HEK293 (cell line): ENCODE results near the gene ELMO1.

Experiments
- CTCF ChIA-PET: fragments of 350-600 bp; formaldehyde crosslinking; extraction: SDS; loops from one replicate; lab custom pipeline; 2021; ENCODE audit warnings: antibody characterized with exemption; lab: Yijun Ruan, JAX
- POLR2A ChIA-PET: fragments of 300-600 bp; formaldehyde crosslinking; extraction: SDS; loops from one replicate; lab custom pipeline; 2020; ENCODE audit warnings: antibody characterized with exemption, inconsistent platforms; lab: Yijun Ruan, JAX
- H3K27ac ChIP-seq: fragments of 200-500 bp; sonication (Bioruptor generic); 2 replicates; pipeline ENCODE4 v1.5.1; 2014; ENCODE audit warnings: low read depth, low read length, control low read depth, inconsistent platforms; ENCODE audit errors: extremely low read depth
- H3K36me3 ChIP-seq, 2 experiments: fragments of 200-500 bp in 1 of 2; sonication (Bioruptor generic) in 1 of 2; 1 replicate in 1 of 2; 2 replicates in 1 of 2; pipeline ENCODE4 v1.5.1; 2014 to 2017; ENCODE audit warnings: inconsistent platforms in 2 of 2, low read length in 2 of 2; ENCODE audit not compliant: control insufficient read depth in 2 of 2, insufficient read depth in 1 of 2
- H3K4me1 ChIP-seq: fragments of 200-500 bp; sonication (Bioruptor generic); 2 replicates; pipeline ENCODE4 v1.5.1; 2014; ENCODE audit warnings: mild to moderate bottlenecking, low read length, inconsistent platforms; ENCODE audit not compliant: control insufficient read depth, insufficient read depth
- H3K4me3 ChIP-seq: 2 replicates; pipeline ENCODE4 v1.5.1; 2011; ENCODE audit warnings: low read depth, mild to moderate bottlenecking, control low read depth, low read length, moderate library complexity
- H3K9me3 ChIP-seq: fragments of 200-500 bp; sonication (Bioruptor generic); 2 replicates; pipeline ENCODE4 v1.5.1; 2014; ENCODE audit warnings: low read depth, low read length, inconsistent platforms; ENCODE audit not compliant: control insufficient read depth, insufficient read depth
- FEZF1 ChIP-seq: fragments of 450-650 bp; formaldehyde crosslinking; IDR thresholded peaks from 2 replicates; pipeline ENCODE4 v1.5.1; 2016; ENCODE audit warnings: missing biosample characterization, missing genetic modification characterization
- GFI1B ChIP-seq: fragments of 450-650 bp; formaldehyde crosslinking; IDR thresholded peaks from 2 replicates; pipeline ENCODE4 v1.5.1; 2016; ENCODE audit warnings: missing biosample characterization, missing genetic modification characterization
- HOXA7 ChIP-seq: sonication (generic); formaldehyde crosslinking; IDR thresholded peaks from 2 replicates; pipeline ENCODE4 v1.8.1; 2022; ENCODE audit warnings: missing genetic modification reagents, borderline replicate concordance
- HOXC10 ChIP-seq: sonication (generic); formaldehyde crosslinking; IDR thresholded peaks from 2 replicates; pipeline ENCODE4 v1.8.1; 2023; ENCODE audit warnings: mild to moderate bottlenecking, missing genetic modification reagents
- RBAK ChIP-seq: fragments of 450-650 bp; formaldehyde crosslinking; IDR thresholded peaks from 2 replicates; pipeline ENCODE4 v1.5.1; 2016; ENCODE audit warnings: missing biosample characterization, missing genetic modification characterization
- TCF7L2 ChIP-seq: IDR thresholded peaks from 2 replicates; pipeline ENCODE4 v1.6.1; 2011; ENCODE audit warnings: low read depth, mild to moderate bottlenecking, inconsistent platforms, low read length, moderate library complexity, borderline replicate concordance
- YY1 ChIP-seq: fragments of 450-650 bp; formaldehyde crosslinking; IDR thresholded peaks from 2 replicates; pipeline ENCODE4 v1.5.1; 2018; ENCODE audit warnings: missing biosample characterization, missing genetic modification characterization
- ZBTB1 ChIP-seq: fragments of 450-650 bp; formaldehyde crosslinking; IDR thresholded peaks from 2 replicates; pipeline ENCODE4 v1.5.1; 2016; ENCODE audit warnings: missing biosample characterization, missing genetic modification characterization
- ZNF140 ChIP-seq: fragments of 450-650 bp; formaldehyde crosslinking; IDR thresholded peaks from 2 replicates; pipeline ENCODE4 v1.5.1; 2016; ENCODE audit warnings: missing biosample characterization, missing genetic modification characterization
- ZNF2 ChIP-seq: fragments of 450-650 bp; formaldehyde crosslinking; IDR thresholded peaks from 2 replicates; pipeline ENCODE4 v1.5.1; 2016; ENCODE audit warnings: missing biosample characterization, missing genetic modification characterization
- ZNF211 ChIP-seq: fragments of 450-650 bp; formaldehyde crosslinking; IDR thresholded peaks from 2 replicates; pipeline ENCODE4 v1.5.1; 2016; ENCODE audit warnings: low read depth, missing biosample characterization, missing genetic modification characterization
- ZNF311 ChIP-seq: fragments of 450-650 bp; formaldehyde crosslinking; IDR thresholded peaks from 2 replicates; pipeline ENCODE4 v1.5.1; 2017; ENCODE audit warnings: missing biosample characterization, missing genetic modification characterization, borderline replicate concordance
- ZNF324 ChIP-seq: fragments of 450-650 bp; formaldehyde crosslinking; IDR thresholded peaks from 2 replicates; pipeline ENCODE4 v1.5.1; 2016; ENCODE audit warnings: missing biosample characterization, missing genetic modification characterization
- ZNF391 ChIP-seq: fragments of 450-650 bp; formaldehyde crosslinking; IDR thresholded peaks from 2 replicates; pipeline ENCODE4 v1.5.1; 2016; ENCODE audit warnings: low read depth, missing biosample characterization, missing genetic modification characterization, borderline replicate concordance
- ZNF404 ChIP-seq: fragments of 450-650 bp; formaldehyde crosslinking; IDR thresholded peaks from 2 replicates; pipeline ENCODE4 v1.5.1; 2017; ENCODE audit warnings: missing biosample characterization, missing genetic modification characterization
- ZNF558 ChIP-seq: fragments of 450-650 bp; formaldehyde crosslinking; IDR thresholded peaks from 2 replicates; pipeline ENCODE4 v1.5.1; 2016; ENCODE audit warnings: missing biosample characterization, missing genetic modification characterization
- ZNF658 ChIP-seq: fragments of 450-650 bp; formaldehyde crosslinking; IDR thresholded peaks from 2 replicates; pipeline ENCODE4; 2016; ENCODE audit warnings: missing biosample characterization, missing genetic modification characterization
- ZNF670 ChIP-seq: fragments of 450-650 bp; formaldehyde crosslinking; IDR thresholded peaks from 2 replicates; pipeline ENCODE4 v1.5.1; 2016; ENCODE audit warnings: missing biosample characterization, missing genetic modification characterization, low read depth
- ZNF791 ChIP-seq: fragments of 450-650 bp; formaldehyde crosslinking; IDR thresholded peaks from 2 replicates; pipeline ENCODE4 v1.5.1; 2016; ENCODE audit warnings: missing biosample characterization, missing genetic modification characterization
- TF ChIP-seq, protein P1 (sequence below): fragments of 450-650 bp; formaldehyde crosslinking; IDR thresholded peaks from 2 replicates; pipeline ENCODE4 v1.5.1; 2016; ENCODE audit warnings: missing biosample characterization, missing genetic modification characterization
- TF ChIP-seq, protein P2 (sequence below): fragments of 450-650 bp; formaldehyde crosslinking; IDR thresholded peaks from 2 replicates; pipeline ENCODE4 v1.5.1; 2016; ENCODE audit warnings: missing biosample characterization, missing genetic modification characterization
- TF ChIP-seq, protein P3 (sequence below): fragments of 450-650 bp; formaldehyde crosslinking; IDR thresholded peaks from 2 replicates; pipeline ENCODE4; 2016; ENCODE audit warnings: missing biosample characterization, missing genetic modification characterization
- TF ChIP-seq, protein P4 (sequence below): fragments of 450-650 bp; formaldehyde crosslinking; IDR thresholded peaks from 2 replicates; pipeline ENCODE4 v1.5.1; 2016; ENCODE audit warnings: missing biosample characterization, missing genetic modification characterization

Gene ELMO1

DNA sequence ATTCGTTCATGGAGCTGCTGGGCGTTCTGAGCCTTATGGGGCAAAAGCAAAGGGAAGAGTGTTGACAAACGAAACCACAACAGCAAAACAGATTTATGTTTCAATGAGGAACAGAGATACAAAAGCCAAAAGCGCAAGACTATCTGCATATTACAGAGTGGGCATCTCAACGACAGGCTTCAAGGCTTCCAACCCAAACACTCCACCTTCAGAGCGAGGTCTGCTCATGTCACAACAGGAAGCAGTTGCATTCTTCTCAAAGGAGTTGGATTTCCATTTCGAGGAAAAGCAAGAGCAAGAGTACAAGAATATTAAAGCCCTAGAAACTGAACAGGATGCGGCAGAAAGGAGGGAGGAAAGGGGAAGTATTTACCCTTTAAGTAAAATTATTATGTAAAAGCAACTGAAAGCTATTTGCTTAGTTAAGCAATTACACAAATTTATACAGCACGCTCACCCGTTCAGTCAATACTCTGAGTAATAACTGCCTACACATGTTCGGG lies 189.3 kb downstream of the ELMO1 start:
- Histone ChIP-seq H3K27ac (no peak overlapping the region), H3K4me1 (no peaks in the 10 kb centered on the region), H3K9me3 (no peaks in the 10 kb centered on the region), H3K36me3 (no peaks in the 10 kb centered on the region), H3K4me3 (no peak overlapping the region)
- ChIA-PET CTCF (no interaction called here), POLR2A (no interaction called here)
- TF ChIP-seq ZNF140 (tag by site-specific recombination) = no peak
- no peak for TF ChIP-seq ZBTB1
- TF ChIP-seq ZNF558 (tag by site-specific recombination) = no peak
- TF ChIP-seq ZNF2 (tag by site-specific recombination) = no peak
- TF ChIP-seq, protein P1, sequence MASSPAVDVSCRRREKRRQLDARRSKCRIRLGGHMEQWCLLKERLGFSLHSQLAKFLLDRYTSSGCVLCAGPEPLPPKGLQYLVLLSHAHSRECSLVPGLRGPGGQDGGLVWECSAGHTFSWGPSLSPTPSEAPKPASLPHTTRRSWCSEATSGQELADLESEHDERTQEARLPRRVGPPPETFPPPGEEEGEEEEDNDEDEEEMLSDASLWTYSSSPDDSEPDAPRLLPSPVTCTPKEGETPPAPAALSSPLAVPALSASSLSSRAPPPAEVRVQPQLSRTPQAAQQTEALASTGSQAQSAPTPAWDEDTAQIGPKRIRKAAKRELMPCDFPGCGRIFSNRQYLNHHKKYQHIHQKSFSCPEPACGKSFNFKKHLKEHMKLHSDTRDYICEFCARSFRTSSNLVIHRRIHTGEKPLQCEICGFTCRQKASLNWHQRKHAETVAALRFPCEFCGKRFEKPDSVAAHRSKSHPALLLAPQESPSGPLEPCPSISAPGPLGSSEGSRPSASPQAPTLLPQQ (tag by site-specific recombination) = no peak
- TF ChIP-seq, protein P2, sequence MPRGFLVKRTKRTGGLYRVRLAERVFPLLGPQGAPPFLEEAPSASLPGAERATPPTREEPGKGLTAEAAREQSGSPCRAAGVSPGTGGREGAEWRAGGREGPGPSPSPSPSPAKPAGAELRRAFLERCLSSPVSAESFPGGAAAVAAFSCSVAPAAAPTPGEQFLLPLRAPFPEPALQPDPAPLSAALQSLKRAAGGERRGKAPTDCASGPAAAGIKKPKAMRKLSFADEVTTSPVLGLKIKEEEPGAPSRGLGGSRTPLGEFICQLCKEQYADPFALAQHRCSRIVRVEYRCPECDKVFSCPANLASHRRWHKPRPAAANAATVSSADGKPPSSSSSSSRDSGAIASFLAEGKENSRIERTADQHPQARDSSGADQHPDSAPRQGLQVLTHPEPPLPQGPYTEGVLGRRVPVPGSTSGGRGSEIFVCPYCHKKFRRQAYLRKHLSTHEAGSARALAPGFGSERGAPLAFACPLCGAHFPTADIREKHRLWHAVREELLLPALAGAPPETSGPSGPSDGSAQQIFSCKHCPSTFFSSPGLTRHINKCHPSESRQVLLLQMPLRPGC = no peak
- no peak for TF ChIP-seq HOXA7 (CRISPR knock-in tag)
- TF ChIP-seq ZNF404 (tag by site-specific recombination) = no peak
- no peak for TF ChIP-seq ZNF791 (tag by site-specific recombination)

DNA sequence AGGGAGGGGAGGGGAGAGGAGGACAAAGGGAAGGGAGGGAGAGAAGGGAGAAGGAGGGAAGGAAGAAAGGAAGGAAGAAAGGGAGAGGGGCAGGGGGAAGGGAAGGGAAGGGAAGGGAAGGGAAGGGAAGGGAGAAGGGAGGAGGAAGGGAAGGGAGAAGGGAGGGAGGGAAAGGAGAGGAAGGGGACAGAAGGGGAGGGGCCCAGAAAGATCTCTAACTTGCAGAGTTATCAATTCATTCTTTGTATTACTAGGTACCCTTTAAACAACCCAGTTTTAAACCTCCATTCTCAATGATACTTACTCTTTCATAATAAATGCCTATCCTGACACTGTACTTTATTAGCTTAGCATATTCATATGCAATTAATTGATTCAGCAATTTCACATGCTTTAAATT lies 192.0 kb downstream of the ELMO1 start:
- H3K36me3 ChIP-seq = no peaks in the 10 kb centered on the region
- CTCF ChIA-PET = no interaction called here
- POLR2A ChIA-PET = no interaction called here

DNA sequence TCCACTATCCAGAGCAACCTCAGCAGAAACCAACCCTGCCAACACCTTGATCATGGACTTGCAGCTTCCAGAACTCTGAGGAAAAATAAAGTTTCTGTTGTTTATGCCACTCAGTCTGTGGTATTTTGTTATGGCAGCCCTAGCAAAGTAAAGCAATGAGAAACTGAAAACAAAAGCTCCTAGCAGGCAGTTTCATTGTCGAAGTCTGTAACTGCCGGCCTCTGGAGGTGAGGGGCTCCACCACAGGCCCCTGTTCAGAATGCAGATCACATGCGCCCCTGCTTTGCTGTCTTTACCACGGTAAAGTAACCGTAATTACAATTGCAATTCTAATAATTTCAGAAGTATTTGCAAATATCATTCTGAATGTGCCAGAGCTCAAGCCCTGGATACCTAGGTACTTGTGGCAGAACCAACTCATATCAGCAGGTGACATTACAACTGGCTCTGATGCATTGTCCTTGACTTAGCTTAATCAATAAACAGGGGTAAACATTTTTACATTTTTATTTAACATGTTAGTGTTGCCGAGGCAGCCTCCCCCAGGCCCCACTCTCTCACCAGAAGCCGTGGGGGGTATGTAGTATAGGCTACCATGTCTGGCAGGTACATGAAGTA lies 193.2 kb downstream of the ELMO1 start:
- ChIA-PET POLR2A (no interaction called here), CTCF (no interaction called here)
- TF ChIP-seq GFI1B (tag by site-specific recombination) = no peak
- no peak for TF ChIP-seq ZNF391 (tag by site-specific recombination)
- TF ChIP-seq YY1 (tag by site-specific recombination) = no peak
- no peak for TF ChIP-seq ZNF311 (tag by site-specific recombination)
- TF ChIP-seq, protein P3, sequence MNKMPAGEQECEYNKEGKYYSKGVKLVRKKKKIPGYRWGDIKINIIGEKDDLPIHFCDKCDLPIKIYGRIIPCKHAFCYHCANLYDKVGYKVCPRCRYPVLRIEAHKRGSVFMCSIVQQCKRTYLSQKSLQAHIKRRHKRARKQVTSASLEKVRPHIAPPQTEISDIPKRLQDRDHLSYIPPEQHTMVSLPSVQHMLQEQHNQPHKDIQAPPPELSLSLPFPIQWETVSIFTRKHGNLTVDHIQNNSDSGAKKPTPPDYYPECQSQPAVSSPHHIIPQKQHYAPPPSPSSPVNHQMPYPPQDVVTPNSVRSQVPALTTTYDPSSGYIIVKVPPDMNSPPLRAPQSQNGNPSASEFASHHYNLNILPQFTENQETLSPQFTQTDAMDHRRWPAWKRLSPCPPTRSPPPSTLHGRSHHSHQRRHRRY = no peak
- TF ChIP-seq, protein P4, sequence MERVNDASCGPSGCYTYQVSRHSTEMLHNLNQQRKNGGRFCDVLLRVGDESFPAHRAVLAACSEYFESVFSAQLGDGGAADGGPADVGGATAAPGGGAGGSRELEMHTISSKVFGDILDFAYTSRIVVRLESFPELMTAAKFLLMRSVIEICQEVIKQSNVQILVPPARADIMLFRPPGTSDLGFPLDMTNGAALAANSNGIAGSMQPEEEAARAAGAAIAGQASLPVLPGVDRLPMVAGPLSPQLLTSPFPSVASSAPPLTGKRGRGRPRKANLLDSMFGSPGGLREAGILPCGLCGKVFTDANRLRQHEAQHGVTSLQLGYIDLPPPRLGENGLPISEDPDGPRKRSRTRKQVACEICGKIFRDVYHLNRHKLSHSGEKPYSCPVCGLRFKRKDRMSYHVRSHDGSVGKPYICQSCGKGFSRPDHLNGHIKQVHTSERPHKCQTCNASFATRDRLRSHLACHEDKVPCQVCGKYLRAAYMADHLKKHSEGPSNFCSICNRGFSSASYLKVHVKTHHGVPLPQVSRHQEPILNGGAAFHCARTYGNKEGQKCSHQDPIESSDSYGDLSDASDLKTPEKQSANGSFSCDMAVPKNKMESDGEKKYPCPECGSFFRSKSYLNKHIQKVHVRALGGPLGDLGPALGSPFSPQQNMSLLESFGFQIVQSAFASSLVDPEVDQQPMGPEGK = no peak
- no peak for TF ChIP-seq RBAK
- no peak for TF ChIP-seq HOXC10 (CRISPR knock-in tag)

More for the DNA sequence above, 192.0 kb downstream of the ELMO1 start:
- H3K9me3 ChIP-seq = no peaks in the 10 kb centered on the region
- H3K27ac ChIP-seq = no peak overlapping the region
- no peaks in the 10 kb centered on the region for H3K4me1 ChIP-seq
- no peak for TF ChIP-seq ZNF658
- TF ChIP-seq ZNF324 (tag by site-specific recombination) = no peak
- TF ChIP-seq FEZF1 = no peak
- TF ChIP-seq TCF7L2 = no peak
- no peak for TF ChIP-seq HOXA7 (CRISPR knock-in tag)
- TF ChIP-seq ZNF791 (tag by site-specific recombination) = no peak
- no peak for TF ChIP-seq ZNF670 (tag by site-specific recombination)
- no peak for TF ChIP-seq RBAK
- no peak for TF ChIP-seq ZNF211 (tag by site-specific recombination)
- TF ChIP-seq, protein P2 = no peak
- no peak overlapping the region for H3K4me3 ChIP-seq

More for the DNA sequence above, 193.2 kb downstream of the ELMO1 start:
- no peaks in the 10 kb centered on the region for H3K9me3 ChIP-seq
- no peak overlapping the region for H3K4me3 ChIP-seq
- no peaks in the 10 kb centered on the region for H3K36me3 ChIP-seq
- no peaks in the 10 kb centered on the region for H3K4me1 ChIP-seq
- H3K27ac ChIP-seq = no peak overlapping the region
